HepG2 (cell line): ENCODE data around the gene ITGB5. TPM values are rescaled to one million over a fixed set of nuclear protein-coding genes. Genes with fewer than 3 reads are reported as not detected.
A peak's percentile ranks its signal among the peaks of the same experiment; 100 is the strongest.

Source experiments
- CEBPB ChIP-seq: IDR thresholded peaks from 2 replicates; pipeline ENCODE4 v1.6.1; 2011; ENCODE audit warnings: low read depth, low read length, improper control_type of control experiment, borderline replicate concordance
- DNMT1 ChIP-seq: sonication (generic); formaldehyde crosslinking; IDR thresholded peaks from 2 replicates; pipeline ENCODE4 v1.5.1; 2020; ENCODE audit warnings: mild to moderate bottlenecking, missing genetic modification reagents
- HES4 ChIP-seq: sonication (generic); formaldehyde crosslinking; IDR thresholded peaks from 2 replicates; pipeline ENCODE4 v1.9.0; 2021; ENCODE audit warnings: mild to moderate bottlenecking, missing genetic modification reagents, borderline replicate concordance
- HNRNPL ChIP-seq: fragments of 200-400 bp; formaldehyde crosslinking; IDR thresholded peaks from 2 replicates; pipeline ENCODE4 v1.6.1; 2017; ENCODE audit warnings: mild to moderate bottlenecking, low read depth, low read length
- KDM4B ChIP-seq: sonication (generic); formaldehyde crosslinking; IDR thresholded peaks from 2 replicates; pipeline ENCODE4 v1.4.0; 2020; ENCODE audit warnings: missing genetic modification reagents
- KDM5B ChIP-seq: sonication (generic); formaldehyde crosslinking; IDR thresholded peaks from 2 replicates; pipeline ENCODE4 v1.4.0; 2020; ENCODE audit warnings: missing genetic modification reagents, mild to moderate bottlenecking, borderline replicate concordance
- KLF16 ChIP-seq, 2 experiments: sonication (generic) in 1 of 2; formaldehyde crosslinking in 1 of 2; IDR thresholded peaks; 2 replicates each; pipeline versions ENCODE4 v1.6.1 to v1.8.0; 2016 to 2023; ENCODE audit warnings: missing genetic modification reagents in 2 of 2, missing compliant biosample characterization in 1 of 2
- KLF9 ChIP-seq: IDR thresholded peaks from 2 replicates; pipeline ENCODE4 v1.6.1; 2016; ENCODE audit warnings: low read depth
- NFKBIZ ChIP-seq: IDR thresholded peaks from 2 replicates; pipeline ENCODE4 v1.6.1; 2018; ENCODE audit warnings: missing genetic modification reagents, missing compliant biosample characterization
- TAF15 ChIP-seq: fragments of 200-400 bp; formaldehyde crosslinking; IDR thresholded peaks from one replicate; pipeline ENCODE4 v1.6.1; 2018; ENCODE audit warnings: mild to moderate bottlenecking, low read depth, low read length; ENCODE audit not compliant: poor library complexity, severe bottlenecking
- YEATS4 ChIP-seq: sonication (generic); formaldehyde crosslinking; IDR thresholded peaks from 2 replicates; pipeline ENCODE4 v1.4.0; 2020; ENCODE audit warnings: missing genetic modification reagents, borderline replicate concordance
- ZBTB7B ChIP-seq: sonication (generic); formaldehyde crosslinking; IDR thresholded peaks from 2 replicates; pipeline ENCODE4 v1.4.0; 2020; ENCODE audit warnings: missing genetic modification reagents
- ZNF101 ChIP-seq: sonication (generic); formaldehyde crosslinking; IDR thresholded peaks from 2 replicates; pipeline ENCODE4 v1.4.0; 2020; ENCODE audit warnings: mild to moderate bottlenecking, low read depth, missing genetic modification reagents, borderline replicate concordance
- ZNF205 ChIP-seq: IDR thresholded peaks from 2 replicates; pipeline ENCODE4 v1.6.1; 2018; ENCODE audit warnings: missing biosample characterization, missing genetic modification reagents
- ZNF225 ChIP-seq: sonication (generic); formaldehyde crosslinking; IDR thresholded peaks from 2 replicates; pipeline ENCODE4 v1.4.0; 2020; ENCODE audit warnings: mild to moderate bottlenecking, missing genetic modification reagents
- ZNF263 ChIP-seq: sonication (generic); formaldehyde crosslinking; IDR thresholded peaks from 2 replicates; pipeline ENCODE4 v1.4.0; 2020; ENCODE audit warnings: missing genetic modification reagents
- ZNF460 ChIP-seq: sonication (generic); formaldehyde crosslinking; IDR thresholded peaks from 2 replicates; pipeline ENCODE4 v1.5.1; 2020; ENCODE audit warnings: missing genetic modification reagents, mild to moderate bottlenecking, borderline replicate concordance
- ZNF773 ChIP-seq: sonication (generic); formaldehyde crosslinking; IDR thresholded peaks from 2 replicates; pipeline ENCODE4 v1.4.0; 2020; ENCODE audit warnings: missing genetic modification reagents, borderline replicate concordance
- ZNF841 ChIP-seq: sonication (generic); formaldehyde crosslinking; IDR thresholded peaks from 2 replicates; pipeline ENCODE4 v1.8.1; 2023; ENCODE audit warnings: missing genetic modification reagents, borderline replicate concordance
- ZSCAN9 ChIP-seq: IDR thresholded peaks from 2 replicates; pipeline ENCODE4 v1.6.1; 2016; ENCODE audit warnings: borderline replicate concordance
- polyA plus RNA-seq, 8 experiments: library from polyadenylated mRNA; depleted of rRNA in 3 of 8; stranded (reverse) in 7 of 8; unstranded in 1 of 8; fragments of >200 nt; fragmentation: Illumina TruSeq in 4 of 8; extraction: Trizol in 4 of 8; gene quantifications; 2 replicates each; pipeline versions ENCODE4 v1.2.1 to v1.2.3, GENCODE V29; 2011 to 2016; ENCODE audit warnings: low read depth in 4 of 8, missing spikeins in 1 of 8, mixed read lengths in 1 of 8; ENCODE audit not compliant: insufficient read depth in 1 of 8
- total RNA-seq, 5 experiments: library from RNA; depleted of rRNA; stranded (reverse); fragments of >200 nt; fragmentation: Illumina TruSeq; extraction: Trizol; gene quantifications; 2 replicates each; pipeline ENCODE4 v1.2.3, GENCODE V29; 2016; ENCODE audit warnings: low read depth in 1 of 5
- TF ChIP-seq, protein P1 (sequence below): IDR thresholded peaks from 2 replicates; pipeline ENCODE4 v1.6.1; 2012; ENCODE audit warnings: inconsistent platforms
- TF ChIP-seq, protein P2 (sequence below): sonication (generic); formaldehyde crosslinking; IDR thresholded peaks from 2 replicates; pipeline ENCODE4 v1.4.0; 2020; ENCODE audit warnings: missing genetic modification reagents
- TF ChIP-seq, protein P3 (sequence below): sonication (generic); formaldehyde crosslinking; IDR thresholded peaks from 2 replicates; pipeline ENCODE4 v1.9.0; 2022; ENCODE audit warnings: missing genetic modification reagents, mild to moderate bottlenecking, borderline replicate concordance
- TF ChIP-seq, protein P4 (sequence below): sonication (generic); formaldehyde crosslinking; IDR thresholded peaks from 2 replicates; pipeline ENCODE4 v1.8.0; 2022; ENCODE audit warnings: mild to moderate bottlenecking, missing genetic modification reagents; ENCODE audit not compliant: insufficient replicate concordance

The ITGB5 gene
- total and polyA plus RNA-seq, 2 of the 13 experiments (the other 11 are each of a cell fraction or from before 2014, with no cell fraction given): 74.1 to 343 TPM

DNA sequence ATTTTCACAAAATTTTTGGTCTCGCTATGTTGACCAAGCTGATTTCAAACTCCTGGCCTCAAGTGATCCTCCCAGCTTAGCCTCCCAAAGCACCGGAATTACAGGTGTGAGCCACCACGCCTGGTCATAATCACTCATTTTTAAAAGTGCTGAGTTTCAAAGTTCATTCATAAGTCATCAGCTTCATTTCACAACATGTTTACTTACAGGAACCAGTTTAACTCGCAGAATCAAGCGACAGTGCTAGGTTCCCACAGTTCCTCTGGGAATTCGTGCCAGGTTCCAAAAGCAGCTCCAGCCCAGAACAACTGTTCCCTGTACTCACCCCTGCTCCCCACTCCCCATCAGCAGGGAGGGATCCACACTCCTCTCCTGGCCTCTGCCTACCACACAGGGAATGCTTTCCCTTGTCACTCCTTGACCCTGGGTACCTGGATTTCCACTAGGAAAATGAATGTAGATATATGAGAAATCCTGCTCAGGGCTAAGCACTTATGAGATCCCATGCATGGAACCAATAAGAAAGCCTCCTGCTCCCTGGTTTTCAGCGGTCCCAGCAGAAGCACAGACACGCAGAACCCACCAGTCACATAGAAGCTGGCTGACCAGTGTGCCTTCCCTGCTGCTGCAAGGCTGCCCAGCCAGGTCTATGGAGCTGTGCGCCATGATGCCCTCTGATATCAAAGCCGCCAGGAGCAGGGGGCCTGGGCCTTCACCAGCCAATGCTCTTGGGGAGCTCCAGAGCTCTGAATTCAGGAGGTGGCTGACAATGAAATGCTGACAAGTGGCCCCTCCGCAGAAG is 72.3 kb downstream of the ITGB5 start (continued):
- peak in 1 of 2 experiments; percentile 82; a peak in 2 of 4 replicates for TF ChIP-seq KLF16 (CRISPR knock-in tag; IDR thresholded peaks at IDR 0.05)
- no peak for TF ChIP-seq ZNF101 (CRISPR knock-in tag)
- peak; percentile 88 for TF ChIP-seq ZSCAN9 (CRISPR knock-in tag)
- no peak for TF ChIP-seq KDM5B (CRISPR knock-in tag)
- TF ChIP-seq NFKBIZ: no peak
- TF ChIP-seq, protein P1, sequence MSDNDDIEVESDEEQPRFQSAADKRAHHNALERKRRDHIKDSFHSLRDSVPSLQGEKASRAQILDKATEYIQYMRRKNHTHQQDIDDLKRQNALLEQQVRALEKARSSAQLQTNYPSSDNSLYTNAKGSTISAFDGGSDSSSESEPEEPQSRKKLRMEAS: peak; percentile 39; the same call in 1 of the 2 replicates
- TF ChIP-seq ZNF460 (CRISPR knock-in tag): peak; percentile 100
- peak; percentile 58 for TF ChIP-seq ZNF263 (CRISPR knock-in tag)
- TF ChIP-seq, protein P2, sequence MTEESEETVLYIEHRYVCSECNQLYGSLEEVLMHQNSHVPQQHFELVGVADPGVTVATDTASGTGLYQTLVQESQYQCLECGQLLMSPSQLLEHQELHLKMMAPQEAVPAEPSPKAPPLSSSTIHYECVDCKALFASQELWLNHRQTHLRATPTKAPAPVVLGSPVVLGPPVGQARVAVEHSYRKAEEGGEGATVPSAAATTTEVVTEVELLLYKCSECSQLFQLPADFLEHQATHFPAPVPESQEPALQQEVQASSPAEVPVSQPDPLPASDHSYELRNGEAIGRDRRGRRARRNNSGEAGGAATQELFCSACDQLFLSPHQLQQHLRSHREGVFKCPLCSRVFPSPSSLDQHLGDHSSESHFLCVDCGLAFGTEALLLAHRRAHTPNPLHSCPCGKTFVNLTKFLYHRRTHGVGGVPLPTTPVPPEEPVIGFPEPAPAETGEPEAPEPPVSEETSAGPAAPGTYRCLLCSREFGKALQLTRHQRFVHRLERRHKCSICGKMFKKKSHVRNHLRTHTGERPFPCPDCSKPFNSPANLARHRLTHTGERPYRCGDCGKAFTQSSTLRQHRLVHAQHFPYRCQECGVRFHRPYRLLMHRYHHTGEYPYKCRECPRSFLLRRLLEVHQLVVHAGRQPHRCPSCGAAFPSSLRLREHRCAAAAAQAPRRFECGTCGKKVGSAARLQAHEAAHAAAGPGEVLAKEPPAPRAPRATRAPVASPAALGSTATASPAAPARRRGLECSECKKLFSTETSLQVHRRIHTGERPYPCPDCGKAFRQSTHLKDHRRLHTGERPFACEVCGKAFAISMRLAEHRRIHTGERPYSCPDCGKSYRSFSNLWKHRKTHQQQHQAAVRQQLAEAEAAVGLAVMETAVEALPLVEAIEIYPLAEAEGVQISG (CRISPR knock-in tag): peak; percentile 39; the same call in 1 of the 2 replicates
- no peak for TF ChIP-seq HNRNPL
- no peak for TF ChIP-seq ZNF205 (CRISPR knock-in tag)
- 0 out of 2 replicates have a peak, but pooled peaks have one; percentile 42 for TF ChIP-seq KLF9 (CRISPR knock-in tag)
- TF ChIP-seq DNMT1: no peak
- TF ChIP-seq CEBPB: peak; percentile 83
- TF ChIP-seq ZNF225: no peak
- TF ChIP-seq ZNF841 (CRISPR knock-in tag): no peak
- no peak for TF ChIP-seq ZBTB7B (CRISPR knock-in tag)
- no peak for TF ChIP-seq HES4 (CRISPR knock-in tag)
- TF ChIP-seq, protein P3, sequence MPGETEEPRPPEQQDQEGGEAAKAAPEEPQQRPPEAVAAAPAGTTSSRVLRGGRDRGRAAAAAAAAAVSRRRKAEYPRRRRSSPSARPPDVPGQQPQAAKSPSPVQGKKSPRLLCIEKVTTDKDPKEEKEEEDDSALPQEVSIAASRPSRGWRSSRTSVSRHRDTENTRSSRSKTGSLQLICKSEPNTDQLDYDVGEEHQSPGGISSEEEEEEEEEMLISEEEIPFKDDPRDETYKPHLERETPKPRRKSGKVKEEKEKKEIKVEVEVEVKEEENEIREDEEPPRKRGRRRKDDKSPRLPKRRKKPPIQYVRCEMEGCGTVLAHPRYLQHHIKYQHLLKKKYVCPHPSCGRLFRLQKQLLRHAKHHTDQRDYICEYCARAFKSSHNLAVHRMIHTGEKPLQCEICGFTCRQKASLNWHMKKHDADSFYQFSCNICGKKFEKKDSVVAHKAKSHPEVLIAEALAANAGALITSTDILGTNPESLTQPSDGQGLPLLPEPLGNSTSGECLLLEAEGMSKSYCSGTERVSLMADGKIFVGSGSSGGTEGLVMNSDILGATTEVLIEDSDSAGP (CRISPR knock-in tag): no peak; the same call in 1 of the 2 replicates
- TF ChIP-seq KDM4B: peak; percentile 84; the same call in 1 of the 2 replicates
- TF ChIP-seq ZNF773 (CRISPR knock-in tag): no peak
- TF ChIP-seq YEATS4: 0 out of 2 replicates have a peak, but pooled peaks have one; percentile 22
- TF ChIP-seq TAF15: no peak
- TF ChIP-seq, protein P4, sequence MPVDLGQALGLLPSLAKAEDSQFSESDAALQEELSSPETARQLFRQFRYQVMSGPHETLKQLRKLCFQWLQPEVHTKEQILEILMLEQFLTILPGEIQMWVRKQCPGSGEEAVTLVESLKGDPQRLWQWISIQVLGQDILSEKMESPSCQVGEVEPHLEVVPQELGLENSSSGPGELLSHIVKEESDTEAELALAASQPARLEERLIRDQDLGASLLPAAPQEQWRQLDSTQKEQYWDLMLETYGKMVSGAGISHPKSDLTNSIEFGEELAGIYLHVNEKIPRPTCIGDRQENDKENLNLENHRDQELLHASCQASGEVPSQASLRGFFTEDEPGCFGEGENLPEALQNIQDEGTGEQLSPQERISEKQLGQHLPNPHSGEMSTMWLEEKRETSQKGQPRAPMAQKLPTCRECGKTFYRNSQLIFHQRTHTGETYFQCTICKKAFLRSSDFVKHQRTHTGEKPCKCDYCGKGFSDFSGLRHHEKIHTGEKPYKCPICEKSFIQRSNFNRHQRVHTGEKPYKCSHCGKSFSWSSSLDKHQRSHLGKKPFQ (CRISPR knock-in tag): peak; percentile 92
